ENCODE data around the gene RABEPK.
"Not testable (repeated sequence)": the region's sequence is repeated elsewhere in the genome, so short reads cannot be mapped to it uniquely, and the experiment has no call there.

Gene RABEPK

DNA sequence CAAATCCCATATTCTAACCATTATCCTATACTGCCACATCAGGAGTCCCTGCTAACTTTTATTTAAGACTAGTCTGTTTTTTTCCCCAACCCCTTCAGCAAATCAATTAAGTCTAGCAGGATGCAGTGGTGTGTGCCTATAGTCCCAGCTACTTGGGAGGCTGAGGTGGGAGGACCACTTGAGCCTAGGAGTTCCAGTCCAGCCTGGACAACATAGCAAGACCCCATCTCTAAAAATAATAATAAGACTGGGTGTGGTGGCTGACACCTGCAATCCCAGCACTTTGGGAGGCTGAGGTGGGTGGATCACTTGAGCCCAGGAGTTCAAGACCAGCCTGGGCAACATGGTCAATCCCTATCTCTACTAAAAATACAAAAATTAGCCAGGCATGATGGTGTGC is 24.5 kb downstream of the RABEPK start:
- H3K27me3 Mint-ChIP-seq; H3K27ac Mint-ChIP-seq; H3K4me3 Mint-ChIP-seq; ATAC-seq (replicated peaks); H3K9me3 Mint-ChIP-seq; H3K4me1 Mint-ChIP-seq (ENCODE audit: low read depth in 2 of 2); DNase-seq: not testable (repeated sequence)
- H3K36me3 Mint-ChIP-seq (ENCODE audit: insufficient read depth), result peaks cover 33% of the 10 kb centered on the region

DNA sequence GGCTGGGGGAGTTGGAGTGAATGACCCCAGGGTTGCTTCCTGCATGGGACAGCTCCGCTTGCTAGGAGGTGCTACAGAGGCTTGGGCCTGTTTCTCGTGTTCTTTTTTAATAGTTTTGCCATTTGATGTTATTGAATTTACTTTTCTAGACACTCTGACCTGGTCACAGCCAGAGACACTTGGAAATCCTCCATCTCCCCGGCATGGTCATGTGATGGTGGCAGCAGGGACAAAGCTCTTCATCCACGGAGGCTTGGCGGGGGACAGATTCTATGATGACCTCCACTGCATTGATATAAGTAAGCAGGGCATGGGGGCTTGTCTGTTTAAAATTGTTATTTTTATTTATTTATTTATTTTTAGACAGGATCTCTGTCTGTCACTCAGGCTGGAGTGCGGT is 27.4 kb downstream of the RABEPK start:
- peaks cover 32% of the 10 kb centered on the region for H3K36me3 Mint-ChIP-seq (ENCODE audit: insufficient read depth)
- no peaks in the 10 kb centered on the region for H3K4me1 Mint-ChIP-seq (ENCODE audit: low read depth in 2 of 2)
- no peak for ATAC-seq (replicated peaks)
- no peaks in the 10 kb centered on the region for H3K9me3 Mint-ChIP-seq
- no peak overlapping the region for H3K4me3 Mint-ChIP-seq
- DNase-seq, result no peak
- H3K27me3 Mint-ChIP-seq, result no peaks in the 10 kb centered on the region
- no peak overlapping the region for H3K27ac Mint-ChIP-seq

GRCh38 chr9:125233678-125234077 is 33.3 kb downstream of the RABEPK start:
- ATAC-seq (replicated peaks), result no peak
- H3K4me1 Mint-ChIP-seq (ENCODE audit: low read depth in 2 of 2), result peaks cover 29 to 34% of the 10 kb centered on the region in 2 donors
- no peaks in the 10 kb centered on the region for H3K27me3 Mint-ChIP-seq
- no peak overlapping the region for H3K4me3 Mint-ChIP-seq
- H3K36me3 Mint-ChIP-seq (ENCODE audit: insufficient read depth), result peaks cover 70% of the 10 kb centered on the region
- no peaks in the 10 kb centered on the region for H3K9me3 Mint-ChIP-seq
- DNase-seq, result no peak
- H3K27ac Mint-ChIP-seq, result no peak overlapping the region

DNA sequence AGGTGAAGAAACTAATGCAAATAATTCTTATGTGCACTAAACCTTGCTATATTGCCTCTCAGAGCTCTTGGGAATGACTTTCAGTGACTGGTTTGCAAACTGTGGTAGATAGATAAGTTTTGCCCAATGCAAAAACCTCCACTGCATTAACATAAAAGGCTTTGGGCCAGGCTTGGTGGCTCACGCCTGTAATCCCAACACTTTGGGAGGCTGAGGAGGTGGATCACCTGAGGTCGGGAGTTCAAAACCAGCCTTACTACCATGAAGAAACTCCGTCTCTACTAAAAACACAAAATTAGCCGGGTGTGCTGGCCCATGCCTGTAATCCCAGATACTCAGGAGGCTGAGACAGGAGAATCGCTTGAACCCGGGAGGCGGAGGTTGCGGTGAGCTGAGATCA is 33.8 kb downstream of the RABEPK start:
- not testable (repeated sequence) for H3K4me3 Mint-ChIP-seq; H3K9me3 Mint-ChIP-seq; DNase-seq; H3K27ac Mint-ChIP-seq; ATAC-seq (replicated peaks); H3K27me3 Mint-ChIP-seq
- Mint-ChIP-seq H3K4me1 (ENCODE audit: low read depth in 2 of 2) (peaks cover 33 to 38% of the 10 kb centered on the region in 2 donors), H3K36me3 (ENCODE audit: insufficient read depth) (peaks cover 73% of the 10 kb centered on the region)

DNA sequence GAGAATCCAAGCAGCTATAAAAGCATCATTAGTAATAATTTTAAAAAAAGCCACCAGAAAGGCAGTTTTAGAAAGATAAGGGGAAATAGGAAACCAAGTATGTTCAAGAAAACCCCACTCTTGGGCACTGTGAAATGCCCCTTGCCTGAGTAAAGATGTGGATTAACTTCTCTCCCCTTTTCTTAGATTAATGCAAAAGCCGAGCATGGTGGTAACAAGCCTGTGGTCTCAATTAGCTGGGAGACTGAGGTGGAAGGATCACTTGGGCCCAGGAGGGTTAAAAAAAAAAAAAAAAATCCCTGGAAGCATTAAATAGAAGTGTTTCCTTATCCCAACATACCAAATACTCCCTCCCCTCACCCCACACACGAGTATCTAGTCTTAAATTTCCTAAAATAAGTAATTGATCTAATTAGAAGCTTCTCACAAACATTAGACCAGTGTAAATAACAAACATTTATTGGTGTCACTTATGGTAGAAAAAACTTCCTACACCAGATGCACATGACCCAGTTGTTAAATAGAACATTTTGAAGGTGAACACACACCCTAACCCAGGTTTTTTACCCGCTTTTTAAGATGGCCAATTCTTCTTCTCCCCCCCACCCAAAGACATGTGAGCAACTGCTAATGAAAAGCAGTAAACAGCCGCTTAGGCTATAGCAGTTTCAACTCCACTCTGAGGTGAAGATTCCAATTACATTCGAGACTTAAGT is 35.6 kb downstream of the RABEPK start:
- Mint-ChIP-seq H3K27ac (peak overlapping the region; percentile 24 to 77), H3K36me3 (ENCODE audit: insufficient read depth) (peaks cover 87% of the 10 kb centered on the region), H3K4me1 (ENCODE audit: low read depth in 2 of 2) (peaks cover 37 to 45% of the 10 kb centered on the region in 2 donors), H3K9me3 (no peaks in the 10 kb centered on the region), H3K27me3 (no peaks in the 10 kb centered on the region), H3K4me3 (peak overlapping the region; percentile 15 to 64)
- no peak for DNase-seq
- no peak for ATAC-seq (replicated peaks)

GRCh38 chr9:125236520-125237159 is 36.3 kb downstream of the RABEPK start:
- ATAC-seq (replicated peaks); H3K27me3 Mint-ChIP-seq; DNase-seq; H3K9me3 Mint-ChIP-seq: not testable (repeated sequence)
- peak overlapping the region; percentile 24 to 77 for H3K27ac Mint-ChIP-seq
- peaks cover 43 to 52% of the 10 kb centered on the region in 2 donors for H3K4me1 Mint-ChIP-seq (ENCODE audit: low read depth in 2 of 2)
- peaks cover 91% of the 10 kb centered on the region for H3K36me3 Mint-ChIP-seq (ENCODE audit: insufficient read depth)
- peak overlapping the region; percentile 15 to 64 for H3K4me3 Mint-ChIP-seq

DNA sequence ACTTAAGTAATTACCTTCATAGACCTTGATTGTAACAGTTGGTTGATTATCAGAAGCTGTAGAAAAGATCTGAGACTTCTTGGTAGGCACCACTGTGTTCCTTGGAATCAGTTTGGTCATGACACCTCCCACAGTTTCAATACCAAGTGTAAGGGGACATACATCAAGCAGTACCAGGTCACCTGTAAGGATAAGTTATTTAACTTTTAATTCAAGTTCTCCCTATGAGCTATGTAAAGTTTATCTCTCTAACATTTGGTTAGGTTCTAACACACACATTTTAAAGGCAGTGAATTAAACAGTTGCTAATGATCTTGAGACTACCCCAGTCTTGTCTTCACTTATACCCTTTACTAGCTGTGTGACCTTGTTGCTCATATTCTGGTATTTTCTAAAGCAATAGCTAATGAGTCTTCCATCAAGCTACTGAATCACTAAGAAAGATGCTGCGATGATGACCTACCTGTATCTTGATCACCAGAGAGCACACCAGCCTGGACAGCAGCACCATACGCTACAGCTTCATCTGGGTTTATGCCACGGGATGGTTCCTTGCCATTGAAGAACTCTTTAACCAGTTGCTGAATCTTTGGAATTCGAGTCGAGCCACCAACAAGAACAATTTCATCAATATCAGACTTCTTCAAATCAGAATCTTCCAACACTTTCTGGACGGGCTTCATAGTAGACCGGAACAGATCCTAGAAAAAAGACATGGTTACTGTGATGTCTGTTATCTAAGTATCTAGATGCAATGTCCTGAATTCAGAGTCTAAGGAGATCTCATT is 38.0 kb downstream of the RABEPK start:
- DNase-seq, result no peak
- peak overlapping the region; percentile 100 for H3K27ac Mint-ChIP-seq
- H3K27me3 Mint-ChIP-seq, result no peaks in the 10 kb centered on the region
- peak overlapping the region; percentile 98 to 99 for H3K4me3 Mint-ChIP-seq
- peaks cover 85% of the 10 kb centered on the region for H3K36me3 Mint-ChIP-seq (ENCODE audit: insufficient read depth)
- peaks cover 50 to 59% of the 10 kb centered on the region in 2 donors for H3K4me1 Mint-ChIP-seq (ENCODE audit: low read depth in 2 of 2)
- ATAC-seq (replicated peaks), result no peak
- H3K9me3 Mint-ChIP-seq, result no peaks in the 10 kb centered on the region

GRCh38 chr9:125238915-125239446 is 38.6 kb downstream of the RABEPK start:
- Mint-ChIP-seq H3K4me1 (ENCODE audit: low read depth in 2 of 2) (peaks cover 50 to 59% of the 10 kb centered on the region in 2 donors), H3K27me3 (no peaks in the 10 kb centered on the region), H3K9me3 (no peaks in the 10 kb centered on the region), H3K4me3 (peak overlapping the region; percentile 98 to 99), H3K36me3 (ENCODE audit: insufficient read depth) (peaks cover 78% of the 10 kb centered on the region), H3K27ac (peak overlapping the region; percentile 100)
- ATAC-seq (replicated peaks) (no peak), DNase-seq (no peak)

GRCh38 chr9:125239631-125240597 is 39.6 kb downstream of the RABEPK start:
- no peak for DNase-seq
- H3K36me3 Mint-ChIP-seq (ENCODE audit: insufficient read depth), result peaks cover 73% of the 10 kb centered on the region
- ATAC-seq (replicated peaks), result no peak
- peak overlapping the region; percentile 98 to 99 for H3K4me3 Mint-ChIP-seq
- H3K4me1 Mint-ChIP-seq (ENCODE audit: low read depth in 2 of 2), result peaks cover 50 to 59% of the 10 kb centered on the region in 2 donors
- H3K9me3 Mint-ChIP-seq, result no peaks in the 10 kb centered on the region
- H3K27me3 Mint-ChIP-seq, result no peaks in the 10 kb centered on the region
- H3K27ac Mint-ChIP-seq, result peak overlapping the region; percentile 100

- H3K36me3 Mint-ChIP-seq (ENCODE audit: insufficient read depth), result peaks cover 66% of the 10 kb centered on the region
- peaks cover 45 to 53% of the 10 kb centered on the region in 2 donors for H3K4me1 Mint-ChIP-seq (ENCODE audit: low read depth in 2 of 2)
- no peaks in the 10 kb centered on the region for H3K27me3 Mint-ChIP-seq
- peak; percentile 2 for ATAC-seq (replicated peaks)
- no peaks in the 10 kb centered on the region for H3K9me3 Mint-ChIP-seq
- peak in 2 of 3 experiments; percentile 29 to 41 for DNase-seq
- H3K4me3 Mint-ChIP-seq, result peak overlapping the region; percentile 98 to 99
- peak overlapping the region; percentile 100 for H3K27ac Mint-ChIP-seq
Observed at GRCh38 chr9:125240649-125240999, 40.3 kb downstream of the RABEPK start.

DNA sequence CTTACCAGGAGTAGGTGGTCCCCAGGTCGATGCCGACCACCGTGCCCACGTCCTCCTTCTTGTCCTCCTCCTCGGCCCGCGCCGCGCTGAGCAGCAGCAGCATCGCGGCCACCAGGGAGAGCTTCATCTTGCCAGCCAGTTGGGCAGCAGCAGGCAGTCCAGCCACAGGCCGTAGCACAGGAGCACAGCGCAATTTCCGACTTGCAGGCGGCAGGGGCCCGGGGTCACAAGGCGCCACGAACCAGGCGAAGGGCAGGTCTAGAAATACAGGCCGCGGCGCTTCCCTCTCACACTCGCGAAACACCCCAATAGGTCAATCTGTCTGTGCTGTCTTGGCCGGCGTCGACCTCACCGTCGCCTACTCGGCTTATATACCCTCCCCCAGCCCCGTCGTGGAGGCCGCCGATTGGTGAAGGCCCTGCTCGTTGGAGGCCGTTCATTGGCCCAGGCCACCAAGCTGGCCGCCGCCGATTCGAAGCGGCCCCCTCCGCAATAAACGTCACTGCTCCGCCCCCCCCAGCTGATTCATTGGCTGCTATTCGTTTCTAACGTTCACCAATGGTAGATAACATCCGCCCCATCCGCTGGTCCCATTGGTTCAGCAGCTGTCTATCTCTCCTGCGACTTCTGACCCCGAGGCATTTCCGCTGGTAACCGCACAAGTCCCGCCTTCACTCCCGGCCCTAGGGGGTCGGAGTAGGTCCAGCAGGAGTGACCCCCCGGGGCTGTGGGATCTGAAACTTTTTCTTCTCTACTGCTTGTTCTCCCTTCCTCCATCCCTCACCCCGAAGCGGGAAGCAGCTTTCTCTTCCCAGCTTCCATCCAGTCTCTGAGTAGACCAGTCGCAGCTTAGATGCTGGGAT is 40.9 kb downstream of the RABEPK start, which contains the start of gene HSPA5:
HSPA5 (minus strand) TSS at position 344 of the 863 bp plus-strand sequence; CDS start at position 127, 217 bp downstream.
- no peaks in the 10 kb centered on the region for H3K9me3 Mint-ChIP-seq
- peak; percentile 99 to 100 (median 99) for DNase-seq
- H3K27me3 Mint-ChIP-seq, result no peaks in the 10 kb centered on the region
- H3K36me3 Mint-ChIP-seq (ENCODE audit: insufficient read depth), result peaks cover 60% of the 10 kb centered on the region
- peak within 1 kb of the TSS; percentile 98 to 99 for H3K4me3 Mint-ChIP-seq
- peak within 1 kb of the TSS; percentile 100 for H3K27ac Mint-ChIP-seq
- peaks cover 41 to 48% of the 10 kb centered on the region in 2 donors for H3K4me1 Mint-ChIP-seq (ENCODE audit: low read depth in 2 of 2)
- ATAC-seq (replicated peaks), result peak; percentile 87
